ENCODE data around the gene TSN. TPM values are rescaled to one million over a fixed set of nuclear protein-coding genes. Genes with fewer than 3 reads are reported as not detected.
A peak's percentile ranks its signal among the peaks of the same experiment; 100 is the strongest.

The TSN gene
- total and polyA plus RNA-seq, 9 of the 15 experiments (the other 6 are each of a cell fraction or from before 2014, with no cell fraction given) = 63.2 to 152 (median 95.2) TPM

DNA sequence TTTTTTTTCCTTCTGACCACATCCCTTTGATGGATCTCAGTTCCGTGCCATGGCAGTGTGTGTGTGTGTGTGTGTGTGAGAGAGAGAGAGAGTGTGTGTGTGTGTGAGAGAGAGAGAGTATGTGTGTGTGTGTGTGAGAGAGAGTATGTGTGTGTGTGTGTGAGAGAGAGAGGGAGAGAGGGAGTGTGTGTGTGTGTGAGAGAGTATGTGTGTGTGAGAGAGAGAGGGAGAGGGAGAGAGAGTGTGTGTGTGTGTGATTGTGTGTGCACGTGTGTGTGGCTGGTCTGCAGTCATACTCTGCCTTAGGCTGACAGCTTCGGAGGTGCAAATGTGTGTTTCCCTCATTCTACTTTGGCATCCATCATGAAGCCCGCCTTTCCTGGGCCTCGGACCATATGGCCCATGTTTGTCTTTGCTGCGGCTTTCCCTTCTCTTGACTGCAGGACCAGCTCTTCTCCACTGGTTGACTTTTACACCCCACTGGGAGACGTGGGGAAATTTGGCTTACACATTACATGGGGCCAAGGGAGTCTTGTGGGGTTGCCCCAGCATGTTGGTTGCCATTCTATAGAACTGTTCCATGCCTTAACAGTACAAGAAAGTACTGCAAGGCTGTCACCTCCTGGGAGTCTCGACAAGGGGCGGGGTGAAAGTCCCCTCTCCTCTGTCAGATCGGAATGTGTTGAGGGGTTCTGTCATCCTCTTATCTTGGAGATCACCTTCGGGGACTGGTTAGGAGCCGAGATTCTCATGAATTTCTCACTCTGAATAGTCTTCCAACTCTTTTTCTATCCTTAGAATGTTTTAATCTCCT is 21.6 kb downstream of the TSN start (continued):
- TF ChIP-seq, protein P1, sequence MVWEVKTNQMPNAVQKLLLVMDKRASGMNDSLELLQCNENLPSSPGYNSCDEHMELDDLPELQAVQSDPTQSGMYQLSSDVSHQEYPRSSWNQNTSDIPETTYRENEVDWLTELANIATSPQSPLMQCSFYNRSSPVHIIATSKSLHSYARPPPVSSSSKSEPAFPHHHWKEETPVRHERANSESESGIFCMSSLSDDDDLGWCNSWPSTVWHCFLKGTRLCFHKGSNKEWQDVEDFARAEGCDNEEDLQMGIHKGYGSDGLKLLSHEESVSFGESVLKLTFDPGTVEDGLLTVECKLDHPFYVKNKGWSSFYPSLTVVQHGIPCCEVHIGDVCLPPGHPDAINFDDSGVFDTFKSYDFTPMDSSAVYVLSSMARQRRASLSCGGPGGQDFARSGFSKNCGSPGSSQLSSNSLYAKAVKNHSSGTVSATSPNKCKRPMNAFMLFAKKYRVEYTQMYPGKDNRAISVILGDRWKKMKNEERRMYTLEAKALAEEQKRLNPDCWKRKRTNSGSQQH (CRISPR knock-in tag; IDR thresholded peaks at IDR 0.05) = peak; percentile 82; the same call in 1 of the 2 replicates
- peak; percentile 67; the same call in 1 of the 2 replicates for TF ChIP-seq OTX1 (CRISPR knock-in tag; IDR thresholded peaks at IDR 0.05)
- TF ChIP-seq, protein P2, sequence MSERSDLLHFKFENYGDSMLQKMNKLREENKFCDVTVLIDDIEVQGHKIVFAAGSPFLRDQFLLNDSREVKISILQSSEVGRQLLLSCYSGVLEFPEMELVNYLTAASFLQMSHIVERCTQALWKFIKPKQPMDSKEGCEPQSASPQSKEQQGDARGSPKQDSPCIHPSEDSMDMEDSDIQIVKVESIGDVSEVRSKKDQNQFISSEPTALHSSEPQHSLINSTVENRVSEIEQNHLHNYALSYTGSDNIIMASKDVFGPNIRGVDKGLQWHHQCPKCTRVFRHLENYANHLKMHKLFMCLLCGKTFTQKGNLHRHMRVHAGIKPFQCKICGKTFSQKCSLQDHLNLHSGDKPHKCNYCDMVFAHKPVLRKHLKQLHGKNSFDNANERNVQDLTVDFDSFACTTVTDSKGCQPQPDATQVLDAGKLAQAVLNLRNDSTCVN (CRISPR knock-in tag; IDR thresholded peaks at IDR 0.05) = 0 out of 2 replicates have a peak, but pooled peaks have one; percentile 61
- TF ChIP-seq HDGF (IDR thresholded peaks at IDR 0.05) = 0 out of 2 replicates have a peak, but pooled peaks have one; percentile 51

DNA sequence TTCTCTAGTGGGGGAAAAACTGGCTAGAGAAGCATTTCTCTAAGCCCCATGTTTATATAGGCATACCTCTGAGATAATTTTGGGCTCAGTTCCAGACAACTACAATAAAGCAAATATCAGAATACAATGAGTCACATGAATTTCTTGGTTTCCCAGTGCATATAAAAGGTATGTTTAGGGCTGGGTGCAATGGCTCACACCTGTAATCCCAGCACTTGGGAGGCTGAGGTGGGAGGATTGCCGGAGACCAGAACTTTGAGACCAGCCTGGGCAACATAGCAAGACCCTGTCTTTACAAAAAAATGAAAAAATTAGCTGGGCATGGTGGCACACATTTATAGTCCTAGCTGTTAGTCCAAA is 22.2 kb downstream of the TSN start:
- Histone ChIP-seq H3K36me3 (ENCODE audit: control insufficient read depth, insufficient read depth, low read length) (no peaks in the 10 kb centered on the region), H3K79me2 (ENCODE audit: control insufficient read depth, insufficient read depth, low read length) (no peaks in the 10 kb centered on the region), H4K20me1 (replicated peaks; ENCODE audit: control insufficient read depth, insufficient read depth, low read length) (no peaks in the 10 kb centered on the region), H3K9ac (ENCODE audit: insufficient read depth in 1 of 2, low read depth in 2 of 2, low read length in 2 of 2) (no peak overlapping the region), H2AFZ (ENCODE audit: low read depth, low read length) (no peak overlapping the region), H3K9me3 (replicated peaks; ENCODE audit: control insufficient read depth, insufficient read depth, low read depth, low read length) (no peaks in the 10 kb centered on the region), H3K9me1 (ENCODE audit: control insufficient read depth, insufficient read depth, low read length) (no peaks in the 10 kb centered on the region), H3K4me3 (no peak overlapping the region), H3K4me1 (replicated peaks in 1 of 2; ENCODE audit: control insufficient read depth in 2 of 2, insufficient read depth in 2 of 2, low read length in 2 of 2) (no peaks in the 10 kb centered on the region; a peak in 3 of 5 replicates), H3K4me2 (ENCODE audit: insufficient read depth, low read length) (no peak overlapping the region), H3K27me3 (ENCODE audit: control insufficient read depth in 2 of 2, insufficient read depth in 2 of 2, low read length in 2 of 2) (peaks cover 2 to 9% of the 10 kb centered on the region in 2 experiments; a peak in 1 of 5 replicates), H3K27ac (ENCODE audit: extremely low read depth, low read depth, low read length) (no peak overlapping the region)
- ChIA-PET CTCF (ENCODE audit: low intra/inter-chr PET ratio) (no interaction called here), POLR2A (interaction anchor here (0.6 to 1.4 kb wide), 3 partner anchors 8 to 13 kb away, joined by 3 to 5 read pairs (median 3); no protein-coding TSS in a partner anchor)
- in situ Hi-C loops (cut with MboI) = loop anchor here (25.0 kb wide), 1 partner anchor 690 kb away; no protein-coding TSS in a partner anchor
- FAIRE-seq = no peak
- TF ChIP-seq HCFC1 (IDR thresholded peaks at IDR 0.05; ENCODE audit: low read depth, low read length) (no peak), SMAD2 (IDR thresholded peaks at IDR 0.05; ENCODE audit: low read depth, low read length) (no peak), ZNF121 (CRISPR knock-in tag; conservative IDR thresholded peaks at IDR 0.05) (peak; percentile 59; the same call in 1 of the 2 replicates), HEY1 (CRISPR knock-in tag; IDR thresholded peaks at IDR 0.05; ENCODE audit: borderline replicate concordance) (no peak), RBM25 (IDR thresholded peaks at IDR 0.05; ENCODE audit: low read depth, low read length, severe bottlenecking) (peak; percentile 22), TARDBP (IDR thresholded peaks at IDR 0.05) (no peak), MXI1 (IDR thresholded peaks at IDR 0.05; ENCODE audit: low read depth, low read length) (no peak), LARP7 (IDR thresholded peaks at IDR 0.05) (no peak), TFAM (CRISPR knock-in tag; conservative IDR thresholded peaks at IDR 0.05) (no peak), SP2 (IDR thresholded peaks at IDR 0.05; ENCODE audit: extremely low read depth, low read depth, low read length, poor library complexity, severe bottlenecking) (no peak), MAZ (CRISPR knock-in tag; conservative IDR thresholded peaks at IDR 0.05 in 1 of 2, IDR thresholded peaks at IDR 0.05 in 1 of 2) (no peak), ZNF165 (CRISPR knock-in tag; IDR thresholded peaks at IDR 0.05; ENCODE audit: borderline replicate concordance) (no peak), CC2D1A (IDR thresholded peaks at IDR 0.05) (no peak), NCOA2 (IDR thresholded peaks at IDR 0.05; ENCODE audit: partially characterized antibody in 2 of 2) (no peak)
- TF ChIP-seq, protein P3, sequence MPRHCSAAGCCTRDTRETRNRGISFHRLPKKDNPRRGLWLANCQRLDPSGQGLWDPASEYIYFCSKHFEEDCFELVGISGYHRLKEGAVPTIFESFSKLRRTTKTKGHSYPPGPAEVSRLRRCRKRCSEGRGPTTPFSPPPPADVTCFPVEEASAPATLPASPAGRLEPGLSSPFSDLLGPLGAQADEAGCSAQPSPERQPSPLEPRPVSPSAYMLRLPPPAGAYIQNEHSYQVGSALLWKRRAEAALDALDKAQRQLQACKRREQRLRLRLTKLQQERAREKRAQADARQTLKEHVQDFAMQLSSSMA (CRISPR knock-in tag; IDR thresholded peaks at IDR 0.05) = no peak
- WGBS (ENCODE audit: insufficient coverage, low coverage, missing lambda C conversion rate) = 39% methylated on average over 1 of the region's 1 CpG
- no peak for ATAC-seq
- intact Hi-C loops (cut with micrococcal nuclease) = no loop called here
- no TSS peak for BruUV-seq (replicated peaks)
- no peak for DNase-seq (ENCODE audit: extremely low read depth in 1 of 4, low spot score in 3 of 4)
